DMS 273 (cell line): ENCODE data around the gene MAB21L3.
"Not testable (repeated sequence)": the region's sequence is repeated elsewhere in the genome, so short reads cannot be mapped to it uniquely, and the experiment has no call there.

Experiments used
- DNase-seq: peaks from one replicate; lab custom pipeline; 2025; ENCODE audit not compliant: unreplicated experiment; lab: John Stamatoyannopoulos, UW

Gene MAB21L3

DNA sequence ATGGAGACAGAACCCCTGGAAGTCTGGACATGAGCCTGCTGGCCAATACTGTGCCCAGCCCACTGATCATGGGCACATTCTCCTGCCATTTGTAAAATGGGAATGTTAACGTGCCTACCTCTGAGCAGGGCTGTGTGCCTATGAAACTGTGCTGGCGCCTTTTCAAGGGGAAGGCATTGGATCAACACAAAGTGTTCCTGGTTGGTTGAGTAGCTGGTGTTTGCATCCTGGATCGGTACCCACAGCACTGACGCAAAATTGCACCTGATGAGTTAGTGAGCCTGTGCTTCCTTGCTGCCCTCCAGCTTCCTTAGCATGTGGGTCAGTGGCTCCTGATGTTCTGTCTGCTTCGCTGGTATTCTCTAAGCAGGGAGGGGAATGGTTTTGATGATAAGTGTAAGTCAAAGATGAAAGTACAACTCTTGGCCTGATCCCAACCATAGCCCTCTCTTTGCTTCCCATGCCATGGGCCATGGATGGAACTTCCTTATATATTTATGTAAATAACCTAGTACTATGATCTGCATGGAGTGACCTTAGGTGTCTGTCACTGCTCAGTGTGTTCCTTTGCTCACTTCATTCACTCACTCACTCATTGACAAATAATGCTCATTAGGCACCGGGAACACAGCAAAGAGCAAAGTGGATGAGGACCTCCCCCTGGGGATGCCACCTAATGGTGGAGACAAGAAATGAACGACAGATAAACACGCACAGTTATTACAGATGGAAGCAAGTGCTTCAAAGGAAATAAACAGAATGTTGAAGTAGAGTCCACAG is 22.7 kb downstream of the MAB21L3 start:
- DNase-seq: peak; percentile 25

DNA sequence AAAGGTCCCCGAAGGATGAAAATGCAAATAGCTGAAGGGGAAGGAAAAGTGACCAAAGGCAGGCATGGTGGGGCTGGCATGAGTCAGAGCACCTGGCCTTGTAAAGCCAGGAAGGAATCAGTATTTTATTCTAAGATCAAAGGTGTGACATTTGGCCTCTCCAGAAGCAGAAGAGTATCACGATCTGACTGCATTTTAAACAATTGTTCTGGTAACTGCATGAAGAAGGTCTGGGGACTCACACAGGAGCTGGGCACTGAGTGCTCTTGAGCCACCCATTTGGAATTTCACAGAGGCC is 23.2 kb downstream of the MAB21L3 start:
- DNase-seq: no peak

DNA sequence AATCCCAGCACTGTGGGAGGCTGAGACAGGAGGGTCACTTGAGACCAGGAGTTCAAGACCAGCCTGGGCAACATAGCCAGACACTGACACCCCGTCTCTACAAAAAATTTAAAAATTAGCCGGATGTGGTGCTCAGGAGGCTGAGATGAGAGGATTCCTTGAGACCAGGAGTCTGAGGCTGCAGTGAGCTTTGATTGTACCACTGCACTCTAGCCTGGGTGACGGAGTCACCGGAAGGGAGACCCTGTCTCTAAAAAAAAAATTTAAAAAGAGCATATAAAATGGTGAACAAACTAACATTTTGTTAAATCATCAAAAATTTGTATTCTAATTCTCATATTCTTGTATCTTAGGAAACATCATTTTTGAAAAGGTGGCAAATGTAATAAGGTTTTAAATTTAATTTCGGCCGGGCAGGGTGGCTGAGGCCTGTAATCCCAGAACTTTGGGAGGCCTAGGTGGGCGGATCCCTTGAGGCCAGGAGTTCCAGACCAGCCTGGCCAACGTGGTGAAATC is 27.1 kb downstream of the MAB21L3 start:
- DNase-seq: no peak

DNA sequence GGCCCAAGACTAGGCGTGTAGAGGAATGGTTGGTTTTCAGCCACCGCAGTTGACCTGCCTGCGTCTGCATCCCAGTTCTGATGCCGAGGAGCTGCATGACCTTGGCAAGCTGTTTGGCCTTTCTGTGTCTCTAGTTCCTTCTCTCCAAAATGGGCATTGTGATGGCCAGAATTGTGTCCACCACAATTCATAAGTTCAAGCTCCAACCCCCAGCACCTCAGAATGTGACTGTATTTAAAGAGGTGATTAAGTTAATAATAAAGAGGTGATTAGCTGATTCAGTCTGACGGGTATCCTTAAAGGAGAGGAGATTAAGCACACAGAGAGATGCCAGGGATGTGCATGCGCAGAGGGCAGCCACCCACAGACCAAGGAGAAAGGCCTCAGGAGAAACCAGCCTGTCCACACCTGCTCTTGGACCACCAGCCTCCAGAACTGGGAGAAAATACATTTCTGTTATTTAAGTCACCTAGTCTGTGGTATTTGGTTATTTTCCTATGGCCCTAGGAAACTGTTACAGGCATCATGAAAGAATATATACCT is 28.5 kb downstream of the MAB21L3 start:
- no peak for DNase-seq

DNA sequence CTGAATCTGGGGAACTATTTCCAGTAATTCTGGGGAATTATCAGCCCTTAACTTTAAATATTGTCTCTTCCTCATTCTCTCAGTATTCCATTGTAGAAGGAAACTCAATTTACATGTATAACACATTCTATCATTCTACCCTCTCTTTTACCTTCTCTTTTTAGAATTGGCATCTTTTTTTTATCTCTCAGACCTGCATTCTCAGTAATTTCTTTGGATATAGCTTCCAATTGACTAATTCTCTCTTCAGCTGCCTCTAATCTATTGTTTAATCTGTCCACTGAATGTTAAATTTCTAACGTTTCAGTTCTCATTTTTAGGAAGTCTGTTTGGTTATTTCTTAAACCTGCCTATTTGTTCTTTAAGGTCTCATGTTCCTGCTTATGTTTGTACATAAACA is 33.0 kb downstream of the MAB21L3 start:
- DNase-seq: no peak

DNA sequence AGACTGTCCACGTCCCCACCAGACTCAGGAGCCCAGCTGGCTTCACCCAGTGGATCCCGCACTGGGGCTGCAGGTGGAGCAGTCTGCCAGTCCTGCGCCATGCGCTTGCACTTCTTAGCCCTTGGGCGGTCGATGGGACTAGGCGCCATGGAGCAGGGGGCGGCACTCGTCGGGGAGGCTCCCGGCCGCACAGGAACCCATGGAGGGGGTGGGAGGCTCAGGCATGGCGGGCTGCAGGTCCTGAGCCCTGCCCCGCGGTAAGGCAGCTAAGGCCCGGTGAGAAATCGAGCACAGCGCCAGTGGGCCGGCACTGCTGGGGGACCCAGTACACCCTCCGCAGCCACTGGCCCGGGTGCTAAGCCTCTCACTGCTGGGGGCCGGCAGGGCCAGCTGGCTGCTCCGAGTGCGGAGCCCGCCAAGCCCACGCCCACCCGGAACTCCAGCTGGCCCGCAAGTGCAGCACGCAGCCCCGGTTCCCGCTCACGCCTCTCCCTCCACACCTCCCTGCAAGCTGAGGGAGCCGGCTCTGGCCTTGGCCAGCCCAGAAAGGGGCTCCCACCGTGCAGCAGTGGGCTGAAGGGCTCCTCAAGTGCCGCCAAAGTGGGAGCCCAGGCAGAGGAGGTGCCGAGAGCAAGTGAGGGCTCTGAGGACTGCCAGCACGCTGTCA is 35.4 kb downstream of the MAB21L3 start:
- DNase-seq: not testable (repeated sequence)

DNA sequence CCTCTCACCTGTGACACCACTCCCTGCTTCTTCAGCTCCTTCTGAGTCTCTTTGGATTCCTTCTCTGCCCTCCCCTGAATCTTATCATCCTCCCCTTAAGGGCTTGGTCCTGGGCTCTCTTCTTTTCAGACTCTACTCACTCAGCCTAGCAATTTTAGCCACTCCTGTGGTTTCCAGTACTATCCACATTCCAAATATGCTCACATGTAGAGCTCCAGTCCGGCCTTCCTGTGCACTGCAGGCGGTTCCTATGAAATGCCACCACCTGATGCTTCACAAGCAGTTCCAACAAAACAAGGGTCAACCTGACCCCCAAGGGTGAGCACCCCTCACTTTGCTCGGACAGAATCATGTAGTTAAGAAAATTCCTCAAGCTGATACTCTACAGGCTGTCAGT is 35.9 kb downstream of the MAB21L3 start:
- DNase-seq: no peak

DNA sequence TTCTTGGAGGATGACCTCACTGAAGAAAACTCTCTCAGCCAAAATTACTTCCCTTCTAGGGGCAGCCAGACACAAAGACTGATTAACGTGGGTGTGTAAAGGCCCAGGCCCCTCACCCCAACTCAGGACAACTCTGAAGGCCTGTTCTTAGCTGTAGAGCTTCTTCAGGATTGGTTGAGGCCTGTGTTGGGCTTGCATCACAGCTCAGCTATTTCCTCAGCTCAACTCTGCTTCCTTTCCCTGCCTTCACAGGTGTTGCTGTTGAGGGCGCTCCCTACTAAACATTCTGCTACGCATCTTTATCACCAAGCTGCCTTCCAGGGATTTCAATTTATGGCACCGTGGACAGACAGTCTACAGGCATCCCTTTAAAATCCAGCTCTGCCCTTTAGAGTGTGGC is 36.8 kb downstream of the MAB21L3 start:
- DNase-seq: no peak

DNA sequence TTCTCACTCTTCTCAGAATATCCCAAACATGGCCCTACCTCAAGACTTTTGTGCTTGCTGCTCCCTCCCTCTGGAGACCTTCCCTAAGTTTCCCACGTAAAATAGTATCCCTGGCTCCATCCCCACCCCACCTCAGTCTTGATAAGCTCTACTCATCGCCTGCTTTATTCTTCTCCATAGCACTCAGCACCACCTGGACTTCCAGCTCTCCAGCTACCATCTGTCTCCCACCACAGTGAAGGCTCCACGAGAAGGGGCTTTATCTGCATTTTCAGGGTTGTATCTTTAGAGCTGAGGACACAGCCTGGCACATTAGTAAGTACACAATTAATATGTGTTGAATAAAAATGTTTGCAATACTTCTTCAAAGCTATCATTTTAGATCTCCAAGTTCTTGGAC is 37.8 kb downstream of the MAB21L3 start:
- no peak for DNase-seq

DNA sequence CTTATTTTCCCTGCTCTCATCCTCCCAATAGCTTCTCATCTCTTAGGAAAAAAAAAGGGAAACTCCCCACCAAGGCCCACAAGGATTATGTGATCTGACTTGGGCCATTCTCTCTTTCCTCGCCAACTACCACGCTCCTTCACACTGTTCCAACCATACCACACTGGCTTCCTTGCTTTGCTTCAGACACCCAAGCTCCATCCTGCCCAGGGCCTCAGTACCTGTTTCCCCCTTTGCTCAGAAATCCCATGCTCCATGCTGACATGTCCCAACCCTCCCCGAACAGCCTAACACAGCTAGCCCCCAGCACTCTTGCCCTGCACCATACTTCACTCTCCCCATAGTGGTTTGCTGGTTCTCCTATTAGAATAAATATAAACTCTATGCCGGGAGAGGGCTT is 39.2 kb downstream of the MAB21L3 start:
- no peak for DNase-seq

DNA sequence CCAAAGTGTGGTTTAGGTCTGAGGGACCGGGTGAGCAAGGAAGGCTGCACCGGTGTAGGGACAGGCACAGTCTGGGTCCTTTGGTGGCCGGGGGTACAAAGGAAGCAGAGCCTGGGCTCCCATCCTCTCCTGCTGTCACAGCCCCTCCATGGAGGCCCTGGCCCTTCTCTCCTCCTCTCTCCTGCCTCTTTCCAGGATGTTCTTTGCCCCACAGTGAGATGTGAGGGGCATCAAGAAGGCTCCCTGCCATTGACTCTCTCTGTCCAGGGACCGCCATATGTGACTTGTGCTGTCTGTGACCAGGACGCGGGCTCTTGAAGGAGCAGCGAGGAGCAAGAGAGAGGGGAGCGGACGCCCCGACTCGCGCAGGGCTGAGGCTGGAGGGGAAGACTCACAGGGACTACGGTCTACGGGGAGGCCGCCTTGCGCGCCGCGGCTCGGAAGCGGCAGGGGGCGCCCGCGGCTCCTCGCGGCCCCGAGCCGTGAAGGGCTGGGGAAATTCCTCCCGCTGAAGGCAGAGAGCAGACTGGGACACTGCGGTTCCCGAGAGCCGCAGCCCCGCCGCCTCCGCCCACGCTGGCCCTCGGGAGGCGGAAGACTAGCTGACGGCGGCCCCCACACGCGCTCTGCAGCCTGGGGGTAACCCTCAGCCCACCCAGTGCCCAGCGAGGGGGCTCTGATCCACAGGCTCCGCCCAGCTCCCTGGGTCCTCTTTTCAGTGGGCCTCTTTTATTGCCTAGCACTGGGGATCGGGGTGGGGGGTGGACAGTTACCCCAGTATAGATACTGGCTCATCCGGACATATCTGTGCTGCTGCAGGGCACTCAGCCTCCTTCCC is 40.8 kb downstream of the MAB21L3 start:
- peak; percentile 91 for DNase-seq

DNA sequence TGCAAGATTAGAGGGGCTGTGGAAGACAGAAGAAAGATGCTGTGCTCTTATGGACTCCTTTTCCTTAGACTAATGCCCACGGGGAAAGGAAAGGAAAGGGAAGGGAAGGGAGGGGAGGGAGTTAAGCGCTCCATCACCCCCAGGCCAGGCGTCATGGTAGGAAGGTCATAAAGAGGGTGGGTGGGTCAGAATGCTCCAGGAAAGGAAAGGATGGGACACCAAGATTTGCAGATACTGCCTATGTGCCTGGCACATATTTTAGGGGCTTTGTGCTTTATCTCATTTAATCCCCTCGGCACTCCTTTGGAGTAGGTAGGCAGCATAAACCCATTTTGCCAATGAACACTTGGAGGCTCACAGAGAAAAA is 41.4 kb downstream of the MAB21L3 start:
- DNase-seq: no peak

DNA sequence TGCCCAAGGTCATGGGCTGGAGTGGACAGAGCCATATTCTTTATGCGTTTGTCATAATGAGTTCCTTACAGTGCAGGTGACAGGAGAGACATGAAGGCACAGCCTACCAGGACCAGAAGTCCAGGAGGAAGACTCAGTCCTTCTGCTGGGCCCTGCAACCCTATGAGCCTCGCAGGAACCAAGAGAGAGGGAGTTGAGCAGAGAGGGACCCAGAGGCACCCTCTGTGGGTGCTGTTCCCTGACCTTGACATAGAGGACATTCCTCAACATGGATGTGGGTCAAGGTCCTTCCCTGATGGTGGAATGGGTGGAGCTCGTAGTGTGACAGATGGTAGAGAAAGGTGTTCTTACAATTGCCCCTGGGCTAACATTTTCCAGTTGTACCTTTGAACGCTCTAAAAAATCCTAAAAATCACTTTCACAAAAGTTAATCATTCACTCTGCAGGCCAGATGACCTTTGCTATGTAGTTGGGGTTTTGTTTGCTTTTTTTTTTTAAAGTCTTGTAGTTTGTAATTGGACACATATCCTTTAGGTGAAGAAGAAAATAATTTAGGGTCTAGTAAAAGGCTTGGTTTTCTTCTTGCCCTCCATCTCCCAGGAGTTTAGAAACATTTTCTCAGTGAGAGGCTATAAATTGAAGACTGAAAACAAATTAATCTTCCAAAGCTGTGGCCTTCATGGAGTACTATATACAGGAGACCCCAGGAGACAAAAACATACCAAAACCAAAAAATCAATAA is 41.9 kb downstream of the MAB21L3 start:
- DNase-seq: no peak

DNA sequence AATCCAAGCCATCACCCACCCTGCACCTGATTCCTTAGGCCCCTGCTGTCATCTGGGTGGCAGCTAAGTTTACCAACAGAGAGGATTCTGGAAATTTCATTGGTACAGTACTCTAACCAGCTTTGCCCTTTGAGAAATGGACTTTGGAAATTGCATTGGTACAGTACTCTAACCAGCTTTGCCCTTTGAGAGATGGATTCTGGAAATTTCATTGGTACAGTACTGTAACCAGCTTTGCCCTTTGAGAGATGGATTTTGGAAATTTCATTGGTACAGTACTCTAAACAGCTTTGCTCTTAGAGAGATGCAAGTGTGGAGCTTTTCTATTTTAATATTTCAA is 42.5 kb downstream of the MAB21L3 start:
- no peak for DNase-seq

DNA sequence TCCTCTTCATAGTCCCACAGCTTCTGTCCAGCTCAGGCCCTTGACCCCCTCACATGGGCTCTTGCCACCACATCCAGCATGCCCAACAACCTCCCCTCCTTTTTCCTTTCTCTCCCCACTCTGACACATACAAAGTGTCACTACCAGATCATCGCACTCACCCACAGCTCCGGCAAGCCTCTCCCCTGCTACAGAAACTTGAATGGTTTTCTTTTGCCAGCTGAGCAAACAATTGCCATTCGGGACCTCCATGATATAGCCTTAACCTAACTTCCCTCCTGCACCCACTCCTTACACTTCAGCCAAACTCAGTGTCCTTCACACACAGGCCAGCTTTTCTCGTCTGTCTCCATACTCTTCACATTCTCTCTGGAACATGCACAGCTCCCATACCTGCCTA is 43.3 kb downstream of the MAB21L3 start:
- DNase-seq: no peak

DNA sequence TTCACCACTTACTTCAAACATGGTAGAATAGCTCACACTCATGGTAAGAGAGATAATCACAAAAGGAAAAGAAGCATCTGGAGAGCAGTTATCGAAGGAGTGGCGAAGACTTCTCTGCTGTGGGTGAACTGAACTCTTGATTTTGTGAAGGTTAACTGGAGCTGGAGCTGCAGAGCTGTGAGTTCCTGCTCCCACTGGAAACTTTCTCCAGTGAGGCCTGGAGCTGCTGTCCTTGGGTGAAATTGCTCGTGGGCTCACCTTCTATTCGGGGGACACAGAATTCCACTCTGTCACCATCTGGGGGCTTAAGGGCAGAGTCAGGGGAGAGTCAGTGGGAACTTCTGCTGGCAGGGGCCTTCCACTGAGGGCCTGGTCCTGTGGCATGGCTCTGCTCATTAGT is 45.9 kb downstream of the MAB21L3 start:
- no peak for DNase-seq

DNA sequence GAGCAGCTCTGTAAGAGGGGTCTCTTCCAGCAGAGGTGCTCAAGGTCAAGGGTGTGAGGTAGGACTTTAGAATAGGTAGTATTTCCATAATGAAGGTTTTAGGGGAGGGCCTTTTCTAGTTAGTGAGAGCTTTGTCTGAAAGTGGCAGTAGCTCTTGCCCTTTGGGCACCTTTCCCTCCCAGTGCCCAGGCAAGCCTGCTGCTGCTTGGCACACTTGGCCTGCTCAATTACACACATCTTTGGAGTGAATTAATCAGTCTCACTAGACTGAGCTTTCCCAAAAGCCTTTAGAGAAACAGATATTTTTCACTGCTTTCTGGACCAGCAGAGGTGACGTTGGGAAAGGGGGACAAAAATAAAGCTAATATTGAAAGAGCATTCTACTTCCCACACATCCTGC is 48.0 kb downstream of the MAB21L3 start:
- no peak for DNase-seq

DNA sequence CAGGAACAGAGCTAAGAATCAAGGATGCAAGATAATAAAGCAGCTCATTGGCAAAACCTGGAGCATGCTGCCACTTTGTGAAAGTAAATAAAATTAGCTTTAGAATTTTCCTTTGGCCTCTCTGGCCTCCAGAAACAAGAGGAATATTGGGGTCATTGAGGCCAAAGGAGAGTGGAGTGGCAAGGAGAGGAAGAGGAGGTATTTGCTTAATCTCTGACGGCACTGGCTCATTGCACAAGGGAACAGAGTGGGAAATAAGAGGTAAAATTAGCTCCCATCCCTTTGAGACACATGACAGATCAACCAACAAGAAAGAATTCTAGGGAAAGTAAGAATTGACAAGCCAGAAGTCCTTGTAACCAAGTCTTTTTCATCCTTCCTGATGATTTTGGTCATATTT is 48.4 kb downstream of the MAB21L3 start:
- no peak for DNase-seq

DNA sequence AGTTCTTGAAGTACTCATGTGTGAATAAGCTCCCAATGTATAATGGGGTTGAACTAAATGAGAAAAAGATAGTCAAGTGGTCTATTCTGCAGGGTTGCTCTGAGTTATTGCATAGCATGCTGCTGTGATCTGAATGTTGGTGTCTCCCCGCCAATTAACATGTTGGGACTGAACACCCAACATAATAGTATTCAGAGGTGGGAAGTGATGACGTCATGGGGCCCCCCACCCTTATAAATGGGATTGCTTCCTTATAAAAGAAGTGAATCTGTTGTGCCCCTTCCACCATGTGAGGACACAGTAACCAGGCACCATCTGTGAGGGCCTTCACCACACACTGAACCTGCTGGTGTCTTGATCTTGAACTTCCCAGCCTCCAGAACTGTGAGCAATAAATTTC is 50.2 kb downstream of the MAB21L3 start:
- no peak for DNase-seq

DNA sequence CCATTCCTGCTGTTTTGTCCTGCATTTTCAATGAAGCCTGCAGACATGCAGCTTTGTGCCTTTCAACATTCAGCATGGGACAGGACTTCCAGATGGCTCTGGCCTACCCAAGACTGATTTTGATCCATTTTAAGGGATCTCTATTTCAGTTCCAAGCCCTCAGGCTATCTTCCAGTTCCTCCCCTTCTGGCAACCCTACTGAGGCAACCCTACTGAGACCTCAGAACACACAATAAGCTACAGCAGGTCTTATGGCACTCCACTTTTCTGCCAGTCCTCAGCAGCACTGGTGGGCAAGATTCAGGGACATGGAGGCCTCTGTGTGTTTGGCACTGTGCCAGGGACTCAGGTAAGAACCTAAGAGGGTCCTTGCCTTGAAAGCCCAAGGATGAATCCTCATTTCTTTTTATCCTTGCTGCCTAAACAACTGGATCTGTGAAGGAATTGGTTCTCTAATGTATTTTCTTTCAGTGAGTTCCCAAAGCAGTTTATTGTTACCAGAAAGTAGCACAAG is 50.7 kb downstream of the MAB21L3 start:
- DNase-seq: no peak

DNA sequence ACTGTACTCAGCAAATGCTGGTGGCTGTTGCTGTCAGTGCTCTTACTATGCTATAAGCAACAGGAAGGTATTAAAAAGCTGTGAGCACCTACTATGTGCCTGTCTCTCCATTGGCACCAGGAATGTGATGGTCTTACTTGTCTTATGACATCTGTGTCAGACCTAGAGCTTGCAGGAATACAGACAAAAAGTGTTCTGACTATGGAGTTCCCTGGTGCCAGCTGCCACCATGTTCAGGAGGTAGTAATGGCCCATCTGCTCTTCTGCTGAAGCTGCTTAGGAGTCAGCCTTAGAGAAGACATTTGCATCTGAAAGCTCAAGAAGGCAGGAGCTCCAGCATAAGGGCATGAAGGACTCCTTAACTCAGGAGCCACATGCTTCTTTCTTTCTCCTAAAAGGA is 52.3 kb downstream of the MAB21L3 start:
- peak; percentile 22 for DNase-seq
